Right lung (tissue), 10 donors: ENCODE results near the gene SERPINA10. TPM values are rescaled to one million over a fixed set of nuclear protein-coding genes. Genes with fewer than 3 reads are reported as not detected.

Source experiments
- DNase-seq, 2 donors: peaks; one replicate each; pipeline ENCODE4 v3.0.0-alpha.2; 2013
- long read RNA-seq, 8 donors: transcript quantifications; one replicate each; lab custom pipeline, GENCODE V29; 2026
- polyA plus RNA-seq, 5 donors: library from polyadenylated mRNA; unstranded; fragments of 120-200 nt; gene quantifications; one replicate each; pipeline versions ENCODE4 v1.2.1 to v1.2.3, GENCODE V29; 2013; ENCODE audit warnings: inconsistent platforms in 1 of 5, low replicate concordance in 1 of 5; ENCODE audit not compliant: insufficient read length in 5 of 5, insufficient read depth in 1 of 5

SERPINA10 gene
- under 1 TPM; 0.05 to 0.39 (median 0.08) TPM for polyA plus RNA-seq
- long read RNA-seq, donor 1, result 0 reads
- long read RNA-seq, donor 2, result 0 reads
- long read RNA-seq, donor 3, result 0 reads
- long read RNA-seq, donor 4, result 0 reads
- long read RNA-seq, donor 5, result 0 reads
- long read RNA-seq, donor 6, result 0 reads
- long read RNA-seq, donor 7, result 0 reads
- long read RNA-seq, donor 8, result 0 reads

- DNase-seq, result no peak
Measured at GRCh38 chr14:94292872-94293577, at the start of gene SERPINA10. SERPINA10 (minus strand) TSS chr14:94293268; CDS start chr14:94290593, 2,675 bp downstream.

GRCh38 chr14:94342334-94342934 lies 49.4 kb upstream of the SERPINA10 start:
- peak; percentile 82 to 85 for DNase-seq

GRCh38 chr14:94341656-94342333 lies 48.7 kb upstream of the SERPINA10 start:
- peak in 1 of 2 donors; percentile 3 for DNase-seq

DNA sequence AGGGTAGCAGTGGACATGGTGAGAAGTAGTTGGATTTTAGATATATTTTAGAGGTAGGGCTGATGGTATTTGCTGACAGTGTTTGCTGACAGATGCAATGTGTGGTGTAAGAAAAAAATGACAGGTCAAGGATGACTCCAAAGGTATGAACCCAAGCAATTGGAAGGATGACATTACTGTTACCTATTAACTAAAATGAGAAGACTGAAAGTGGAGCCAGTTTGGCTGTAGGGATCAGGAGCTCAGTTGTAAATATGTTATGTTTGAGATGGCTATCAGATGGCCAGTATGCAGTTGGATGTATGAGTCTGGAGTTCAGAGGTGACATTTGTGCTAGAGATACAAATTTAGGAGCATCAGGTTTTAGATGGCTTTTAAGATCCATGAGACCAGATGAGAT lies 47.5 kb upstream of the SERPINA10 start:
- DNase-seq, result no peak

DNA sequence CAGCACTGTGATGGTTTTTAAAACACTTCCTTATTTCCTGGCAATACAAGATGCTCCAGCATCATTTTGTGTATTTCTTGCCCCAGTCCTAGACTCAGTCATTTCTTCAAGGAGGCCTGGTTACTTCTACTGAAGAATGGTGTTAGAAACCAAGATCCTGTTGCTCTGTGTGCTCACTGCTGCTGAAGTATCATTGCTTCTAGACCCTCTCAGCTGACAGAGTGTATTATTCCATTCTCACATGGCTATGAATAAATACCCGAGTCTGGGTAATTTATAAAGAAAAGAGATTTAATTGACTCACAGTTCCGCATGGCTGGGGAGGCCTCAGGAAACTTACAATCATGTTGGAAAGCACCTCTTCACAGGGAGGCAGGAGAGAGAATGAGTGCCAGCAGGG lies 45.0 kb upstream of the SERPINA10 start:
- DNase-seq, result no peak

DNA sequence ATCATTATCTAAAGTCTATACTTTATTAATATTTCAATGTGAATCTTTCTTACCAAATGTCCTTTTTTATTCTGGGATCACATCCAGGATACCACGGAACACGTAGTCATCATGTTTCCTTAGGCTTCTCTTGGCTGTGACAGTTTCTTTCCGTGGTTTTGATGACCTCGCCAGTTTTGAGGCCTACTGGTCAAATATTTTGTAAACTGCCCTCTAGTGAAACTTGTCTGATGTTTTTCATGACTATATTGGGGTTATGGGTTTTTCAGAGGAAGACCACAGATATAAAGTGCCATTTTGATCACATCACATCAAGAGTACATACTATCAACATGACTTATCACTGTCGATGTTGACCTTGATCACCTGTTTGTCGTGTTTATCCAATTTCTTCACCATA lies 44.2 kb upstream of the SERPINA10 start:
- no peak for DNase-seq

GRCh38 chr14:94334872-94335271 lies 41.8 kb upstream of the SERPINA10 start:
- no peak for DNase-seq

GRCh38 chr14:94332587-94332986 lies 39.5 kb upstream of the SERPINA10 start:
- no peak for DNase-seq

GRCh38 chr14:94332063-94332583 lies 39.1 kb upstream of the SERPINA10 start:
- DNase-seq, result no peak

GRCh38 chr14:94331462-94331861 lies 38.4 kb upstream of the SERPINA10 start:
- DNase-seq, result no peak

GRCh38 chr14:94330857-94331256 lies 37.8 kb upstream of the SERPINA10 start:
- no peak for DNase-seq

- no peak for DNase-seq
Measured at GRCh38 chr14:94330432-94330831, 37.4 kb upstream of the SERPINA10 start.

- DNase-seq, result no peak
Measured at GRCh38 chr14:94329857-94330256, 36.8 kb upstream of the SERPINA10 start.

DNA sequence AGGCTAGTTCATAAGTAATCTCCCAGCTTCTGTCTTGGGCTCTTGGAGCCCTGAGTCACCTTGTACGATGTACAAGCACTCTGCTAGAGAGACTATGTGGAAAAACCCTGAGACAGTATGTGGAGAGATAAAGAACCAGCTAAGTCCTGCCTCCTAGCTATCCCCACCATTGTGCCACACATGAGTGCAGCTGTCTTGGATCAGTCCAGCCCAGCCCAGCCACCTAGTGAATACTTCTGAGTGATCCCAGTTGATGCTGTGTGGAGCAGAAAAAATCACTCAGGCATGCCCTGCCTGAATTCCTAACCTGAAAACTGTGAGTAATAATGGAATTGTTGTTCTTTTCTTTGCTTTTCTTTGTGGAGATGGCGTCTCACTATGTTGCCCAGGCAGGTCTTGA lies 35.1 kb upstream of the SERPINA10 start:
- no peak for DNase-seq

GRCh38 chr14:94322648-94323570 lies 29.8 kb upstream of the SERPINA10 start, which contains the start of gene SERPINA6:
SERPINA6 (minus strand) TSS chr14:94323336; CDS start chr14:94314648, 8,688 bp downstream.
- DNase-seq, result no peak

GRCh38 chr14:94321421-94322271 lies 28.6 kb upstream of the SERPINA10 start:
- DNase-seq, result no peak

DNA sequence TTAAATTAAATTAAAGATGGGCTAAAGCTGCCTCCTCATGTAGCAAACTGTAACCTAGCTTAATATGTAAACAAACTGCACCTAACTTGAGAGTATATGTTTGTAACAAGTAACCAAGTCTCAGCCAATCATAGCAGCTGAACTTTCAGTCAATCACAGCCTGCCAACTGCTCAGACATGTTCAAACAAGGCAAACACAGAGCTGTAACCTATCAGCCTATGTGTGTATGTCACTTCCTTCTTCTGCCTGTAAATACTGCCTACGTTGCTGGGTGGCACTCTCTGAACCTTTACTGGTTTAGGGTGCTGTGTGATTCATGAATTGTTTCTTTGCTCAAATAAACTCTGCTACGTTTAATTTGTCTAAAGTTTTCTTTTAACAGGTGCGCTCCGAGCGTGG lies 27.2 kb upstream of the SERPINA10 start:
- peak in 1 of 2 donors; percentile 6 for DNase-seq

- no peak for DNase-seq
Measured at GRCh38 chr14:94317259-94317658, 24.2 kb upstream of the SERPINA10 start.

DNA sequence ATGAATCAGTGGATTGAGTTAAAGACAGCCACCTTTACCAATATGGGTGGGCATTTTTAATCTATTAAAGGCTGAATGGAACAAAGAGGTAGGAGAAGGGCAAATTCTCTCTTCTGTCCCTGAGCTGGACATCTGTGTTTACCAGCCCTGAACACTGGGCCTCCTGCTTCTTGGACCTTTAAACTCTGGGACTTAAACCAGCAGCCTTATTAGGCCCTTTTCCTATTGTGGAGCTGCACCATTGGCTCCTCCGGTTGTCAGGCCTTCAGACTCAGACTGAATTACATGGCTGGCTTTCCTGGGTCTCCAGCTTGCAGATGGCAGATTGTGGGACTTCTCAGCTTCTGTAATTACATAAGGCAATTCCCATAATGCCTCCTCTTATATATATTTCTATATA lies 23.6 kb upstream of the SERPINA10 start:
- DNase-seq, result no peak

GRCh38 chr14:94314890-94315289 lies 21.8 kb upstream of the SERPINA10 start:
- no peak for DNase-seq
